ENCODE results near the gene MYO5C.

The MYO5C gene

GRCh38 chr15:52221730-52222129, 73.9 kb downstream of the MYO5C start:
- no peak for TF ChIP-seq CTCF (IDR thresholded peaks at IDR 0.05; ENCODE audit: control insufficient read depth, insufficient read depth, low read depth, low read length, missing control alignments)
- no peak overlapping the region for H3K4me3 ChIP-seq (ENCODE audit: control insufficient read depth, low read depth, low read length)
- DNase-seq (ENCODE audit: low read depth) = no peak

DNA sequence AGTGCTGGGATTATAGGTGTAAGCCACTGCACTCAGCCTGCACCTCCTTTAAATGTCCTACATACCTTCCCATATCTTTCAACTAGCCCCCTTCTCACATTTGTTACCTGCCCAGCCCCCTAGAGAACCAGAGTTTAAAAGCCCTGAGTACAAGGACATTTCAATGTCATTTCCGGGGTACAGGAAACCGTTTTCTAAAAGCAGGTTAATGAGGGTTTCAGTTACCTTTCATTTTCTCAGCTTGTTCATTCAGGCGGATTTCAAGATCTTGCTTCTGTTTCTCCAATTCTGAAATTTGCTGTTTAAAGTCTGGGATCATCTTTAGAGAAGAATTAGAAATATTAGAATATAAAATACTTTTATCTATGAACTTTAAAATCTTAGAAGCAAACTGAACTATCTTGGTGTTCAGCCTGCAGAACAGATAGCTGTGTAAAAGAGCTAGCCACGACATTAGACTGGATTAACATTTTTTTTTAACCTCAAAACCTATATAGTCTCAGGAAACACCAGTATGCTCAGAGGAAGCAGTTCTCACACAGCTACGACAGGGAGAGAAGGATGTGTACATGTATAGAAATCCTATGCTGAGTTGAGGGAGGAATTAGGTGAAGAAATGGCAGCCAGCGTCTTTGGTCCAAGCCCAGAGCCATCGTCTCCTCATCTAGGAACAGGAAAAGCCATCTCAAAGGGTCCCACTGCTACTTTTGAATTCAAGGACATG, 74.5 kb downstream of the MYO5C start:
- H3K4me3 ChIP-seq (ENCODE audit: control insufficient read depth, low read depth, low read length) = no peak overlapping the region
- DNase-seq (ENCODE audit: low read depth) = no peak
- no peak for TF ChIP-seq CTCF (IDR thresholded peaks at IDR 0.05; ENCODE audit: control insufficient read depth, insufficient read depth, low read depth, low read length, missing control alignments)

DNA sequence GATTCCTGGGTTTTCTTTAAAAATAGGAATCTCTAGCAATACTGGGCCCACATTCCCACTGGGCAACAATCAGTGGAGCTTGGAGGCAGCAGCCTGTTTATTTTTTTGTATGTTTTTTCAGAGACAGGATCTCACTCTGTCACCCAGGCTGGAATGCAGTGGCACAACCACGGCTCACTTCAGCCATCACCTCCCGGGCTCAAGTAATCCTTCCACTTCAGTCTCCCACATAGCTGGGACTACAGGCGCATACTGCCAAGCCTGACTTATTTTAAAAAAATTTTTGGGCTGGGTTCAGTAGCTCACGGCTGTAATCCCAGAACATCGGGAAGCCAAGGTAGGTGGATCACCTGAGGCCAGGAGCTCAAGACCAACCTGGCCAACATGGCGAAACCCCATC, 75.4 kb downstream of the MYO5C start:
- no peak overlapping the region for H3K4me3 ChIP-seq (ENCODE audit: control insufficient read depth, low read depth, low read length)
- no peak for TF ChIP-seq CTCF (IDR thresholded peaks at IDR 0.05; ENCODE audit: control insufficient read depth, insufficient read depth, low read depth, low read length, missing control alignments)
- DNase-seq (ENCODE audit: low read depth) = no peak

GRCh38 chr15:52218816-52219215, 76.8 kb downstream of the MYO5C start:
- no peak for DNase-seq (ENCODE audit: low read depth)
- H3K4me3 ChIP-seq (ENCODE audit: control insufficient read depth, low read depth, low read length) = no peak overlapping the region
- TF ChIP-seq CTCF (IDR thresholded peaks at IDR 0.05; ENCODE audit: control insufficient read depth, insufficient read depth, low read depth, low read length, missing control alignments) = no peak

DNA sequence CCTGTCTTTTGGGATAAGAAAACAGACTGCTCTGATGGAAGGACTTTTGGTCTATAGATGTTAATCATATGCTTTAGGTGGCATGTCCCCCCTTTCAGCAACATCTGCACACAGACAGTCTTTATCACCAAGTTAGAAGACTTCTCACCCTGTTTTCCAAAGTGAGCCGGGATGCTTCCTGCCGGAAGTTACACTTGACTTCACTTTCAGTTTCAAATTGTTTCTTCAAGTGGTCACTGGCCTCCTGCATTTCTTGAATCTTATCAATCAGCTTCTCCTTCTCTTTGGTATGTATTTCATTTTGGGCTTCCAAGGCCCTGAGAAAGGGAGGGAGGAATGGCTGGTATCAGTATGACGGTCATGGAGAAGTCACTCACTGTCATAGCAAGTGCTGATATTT, 77.2 kb downstream of the MYO5C start:
- H3K4me3 ChIP-seq (ENCODE audit: control insufficient read depth, low read depth, low read length) = no peak overlapping the region
- DNase-seq (ENCODE audit: low read depth) = no peak
- TF ChIP-seq CTCF (IDR thresholded peaks at IDR 0.05; ENCODE audit: control insufficient read depth, insufficient read depth, low read depth, low read length, missing control alignments) = no peak

DNA sequence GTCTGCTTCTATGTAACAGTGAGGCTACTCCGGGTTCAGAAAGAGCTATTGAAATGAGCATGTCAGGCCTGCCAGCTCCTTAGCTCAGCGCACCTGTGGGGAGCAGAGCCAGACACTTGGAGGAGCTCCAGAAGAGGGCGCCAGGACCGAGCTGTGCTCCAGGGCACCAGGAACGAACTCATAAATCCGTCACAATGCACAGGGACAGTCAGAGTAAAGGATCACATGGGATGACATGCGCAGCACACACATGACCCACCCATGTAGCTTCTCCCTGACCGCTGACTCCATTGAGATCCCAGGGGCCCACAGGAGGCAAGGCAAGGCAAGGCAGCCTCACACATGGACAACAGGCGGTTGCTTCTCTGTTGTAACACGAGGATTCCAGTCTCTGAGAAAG, 78.4 kb downstream of the MYO5C start:
- DNase-seq (ENCODE audit: low read depth) = no peak
- H3K4me3 ChIP-seq (ENCODE audit: control insufficient read depth, low read depth, low read length) = no peak overlapping the region
- no peak for TF ChIP-seq CTCF (IDR thresholded peaks at IDR 0.05; ENCODE audit: control insufficient read depth, insufficient read depth, low read depth, low read length, missing control alignments)
